ENCODE measurements around the gene SSTR5. TPM values are rescaled to one million over a fixed set of nuclear protein-coding genes. Genes with fewer than 3 reads are reported as not detected.

The SSTR5 gene
- total and polyA plus RNA-seq, 2 of the 4 experiments (the other 2 are of a cell fraction) = not detected

DNA sequence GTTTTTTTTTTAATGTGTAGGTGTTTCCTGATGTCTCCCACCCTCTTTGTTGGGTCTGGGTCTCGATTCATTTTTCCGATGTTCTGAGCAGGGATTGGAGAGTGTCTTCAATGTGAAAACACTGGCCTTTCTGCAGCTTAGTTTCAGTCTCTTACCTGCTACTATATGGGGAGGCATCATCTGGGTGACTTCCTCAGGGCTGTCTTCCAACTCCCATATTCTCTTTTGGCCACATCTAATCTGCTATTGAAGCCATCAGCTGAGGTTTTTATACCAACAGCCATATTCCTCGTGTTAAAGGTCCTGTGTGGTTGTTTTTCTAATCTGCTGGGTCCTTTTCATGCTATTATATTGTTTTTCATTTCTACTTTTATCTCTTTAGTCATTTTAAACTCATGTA is 13.2 kb upstream of the SSTR5 start:
- peaks cover 6% of the 10 kb centered on the region for H3K9me3 ChIP-seq (ENCODE audit: control insufficient read depth, insufficient read depth, low read length)
- no peak overlapping the region for H2BK20ac ChIP-seq (ENCODE audit: low read depth, low read length)
- H2AK5ac ChIP-seq (ENCODE audit: low read depth, low read length) = no peak overlapping the region
- no peak overlapping the region for H3K14ac ChIP-seq (replicated peaks; ENCODE audit: low read depth, low read length)
- no peaks in the 10 kb centered on the region for H4K20me1 ChIP-seq (ENCODE audit: insufficient read depth, low read length)
- H4K5ac ChIP-seq (ENCODE audit: low read depth, low read length) = no peak overlapping the region
- POLR2A ChIA-PET (ENCODE audit: unreplicated experiment) = no interaction called here
- H3K36me3 ChIP-seq (ENCODE audit: control insufficient read depth, insufficient read depth, low read length) = no peaks in the 10 kb centered on the region
- H3K18ac ChIP-seq (ENCODE audit: low read depth, low read length) = no peak overlapping the region
- no peak overlapping the region for H2AFZ ChIP-seq (replicated peaks; ENCODE audit: low read length, poor library complexity)
- dilution Hi-C loops (cut with HindIII; ENCODE audit: low sequenced_read_pairs, unreplicated experiment) = no loop called here
- WGBS, 2 experiments (ENCODE audit: extremely low coverage in 2 of 2, insufficient read length in 1 of 2) = no CpG with 5 or more reads among the region's 3 CpGs
- CTCF ChIA-PET = no interaction called here
- H3K9me1 ChIP-seq (ENCODE audit: insufficient read depth, low read length) = no peaks in the 10 kb centered on the region
- H3K4me1 ChIP-seq (ENCODE audit: control insufficient read depth, insufficient read depth, low read length) = no peaks in the 10 kb centered on the region
- no peak overlapping the region for H3K23ac ChIP-seq (ENCODE audit: low read depth, low read length)
- H3K27ac ChIP-seq (ENCODE audit: insufficient read depth, low read length) = no peak overlapping the region
- no peak for DNase-seq
- no peak overlapping the region for H2AK9ac ChIP-seq (replicated peaks; ENCODE audit: low read depth, low read length, poor library complexity)
- no peak for ATAC-seq (ENCODE audit: low read depth)
- BruUV-seq (replicated peaks) = no TSS peak
- no peak overlapping the region for H2BK120ac ChIP-seq (ENCODE audit: low read depth, low read length)
- H3K56ac ChIP-seq (ENCODE audit: extremely low read depth, insufficient read depth, low read length) = no peak overlapping the region
- H4K8ac ChIP-seq (ENCODE audit: low read depth in 2 of 2, low read length in 2 of 2) = no peak overlapping the region
- H3K4me3 ChIP-seq (ENCODE audit: insufficient read depth, low read depth, low read length) = no peak overlapping the region
- no peaks in the 10 kb centered on the region for H3K79me1 ChIP-seq (ENCODE audit: low read depth in 1 of 2, low read length in 2 of 2)
- H2BK15ac ChIP-seq (ENCODE audit: low read depth, low read length) = no peak overlapping the region
- H3K27me3 ChIP-seq (ENCODE audit: control insufficient read depth, insufficient read depth, low read length) = peaks cover 12% of the 10 kb centered on the region; the same call in 1 of the 2 replicates
- H2BK5ac ChIP-seq (ENCODE audit: low read depth, low read length, poor library complexity, severe bottlenecking) = no peak overlapping the region
- no peak overlapping the region for H3K4me2 ChIP-seq (ENCODE audit: low read depth, low read length)
- H3K4ac ChIP-seq (ENCODE audit: low read depth, low read length) = no peak overlapping the region
- intact Hi-C loops (cut with micrococcal nuclease) = no loop called here
- no peak overlapping the region for H4K91ac ChIP-seq (ENCODE audit: insufficient read depth, low read depth, low read length)
- TF ChIP-seq, protein P1, sequence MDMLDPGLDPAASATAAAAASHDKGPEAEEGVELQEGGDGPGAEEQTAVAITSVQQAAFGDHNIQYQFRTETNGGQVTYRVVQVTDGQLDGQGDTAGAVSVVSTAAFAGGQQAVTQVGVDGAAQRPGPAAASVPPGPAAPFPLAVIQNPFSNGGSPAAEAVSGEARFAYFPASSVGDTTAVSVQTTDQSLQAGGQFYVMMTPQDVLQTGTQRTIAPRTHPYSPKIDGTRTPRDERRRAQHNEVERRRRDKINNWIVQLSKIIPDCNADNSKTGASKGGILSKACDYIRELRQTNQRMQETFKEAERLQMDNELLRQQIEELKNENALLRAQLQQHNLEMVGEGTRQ (IDR thresholded peaks at IDR 0.05; ENCODE audit: low read depth, low read length) = no peak
- TF ChIP-seq CEBPB (IDR thresholded peaks at IDR 0.05; ENCODE audit: low read depth, low read length) = no peak
- no peak for TF ChIP-seq MAZ (IDR thresholded peaks at IDR 0.05; ENCODE audit: borderline replicate concordance, low read depth, low read length)
- no peak for TF ChIP-seq POLR2A (IDR thresholded peaks at IDR 0.05; ENCODE audit: low read depth, low read length)
- no peak for TF ChIP-seq SMC3 (IDR thresholded peaks at IDR 0.05; ENCODE audit: low read depth, low read length)
- TF ChIP-seq RCOR1 (IDR thresholded peaks at IDR 0.05; ENCODE audit: insufficient replicate concordance, low read length) = no peak
- no peak for TF ChIP-seq MXI1 (IDR thresholded peaks at IDR 0.05; ENCODE audit: borderline replicate concordance, low read depth, low read length)
- TF ChIP-seq CHD1 (IDR thresholded peaks at IDR 0.05; ENCODE audit: low read depth, low read length) = no peak
- TF ChIP-seq, protein P2, sequence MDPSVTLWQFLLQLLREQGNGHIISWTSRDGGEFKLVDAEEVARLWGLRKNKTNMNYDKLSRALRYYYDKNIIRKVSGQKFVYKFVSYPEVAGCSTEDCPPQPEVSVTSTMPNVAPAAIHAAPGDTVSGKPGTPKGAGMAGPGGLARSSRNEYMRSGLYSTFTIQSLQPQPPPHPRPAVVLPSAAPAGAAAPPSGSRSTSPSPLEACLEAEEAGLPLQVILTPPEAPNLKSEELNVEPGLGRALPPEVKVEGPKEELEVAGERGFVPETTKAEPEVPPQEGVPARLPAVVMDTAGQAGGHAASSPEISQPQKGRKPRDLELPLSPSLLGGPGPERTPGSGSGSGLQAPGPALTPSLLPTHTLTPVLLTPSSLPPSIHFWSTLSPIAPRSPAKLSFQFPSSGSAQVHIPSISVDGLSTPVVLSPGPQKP (IDR thresholded peaks at IDR 0.05; ENCODE audit: borderline replicate concordance, low read depth, low read length) = no peak
- no peak for TF ChIP-seq RAD21 (IDR thresholded peaks at IDR 0.05; ENCODE audit: low read length)
- TF ChIP-seq, protein P3, sequence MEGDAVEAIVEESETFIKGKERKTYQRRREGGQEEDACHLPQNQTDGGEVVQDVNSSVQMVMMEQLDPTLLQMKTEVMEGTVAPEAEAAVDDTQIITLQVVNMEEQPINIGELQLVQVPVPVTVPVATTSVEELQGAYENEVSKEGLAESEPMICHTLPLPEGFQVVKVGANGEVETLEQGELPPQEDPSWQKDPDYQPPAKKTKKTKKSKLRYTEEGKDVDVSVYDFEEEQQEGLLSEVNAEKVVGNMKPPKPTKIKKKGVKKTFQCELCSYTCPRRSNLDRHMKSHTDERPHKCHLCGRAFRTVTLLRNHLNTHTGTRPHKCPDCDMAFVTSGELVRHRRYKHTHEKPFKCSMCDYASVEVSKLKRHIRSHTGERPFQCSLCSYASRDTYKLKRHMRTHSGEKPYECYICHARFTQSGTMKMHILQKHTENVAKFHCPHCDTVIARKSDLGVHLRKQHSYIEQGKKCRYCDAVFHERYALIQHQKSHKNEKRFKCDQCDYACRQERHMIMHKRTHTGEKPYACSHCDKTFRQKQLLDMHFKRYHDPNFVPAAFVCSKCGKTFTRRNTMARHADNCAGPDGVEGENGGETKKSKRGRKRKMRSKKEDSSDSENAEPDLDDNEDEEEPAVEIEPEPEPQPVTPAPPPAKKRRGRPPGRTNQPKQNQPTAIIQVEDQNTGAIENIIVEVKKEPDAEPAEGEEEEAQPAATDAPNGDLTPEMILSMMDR (conservative IDR thresholded peaks at IDR 0.05; ENCODE audit: low read depth, low read length) = no peak
- no peak for TF ChIP-seq FOS (IDR thresholded peaks at IDR 0.05; ENCODE audit: low read depth, low read length)
- no peak for TF ChIP-seq MAFK (IDR thresholded peaks at IDR 0.05; ENCODE audit: low read depth, low read length)
- TF ChIP-seq BHLHE40 (IDR thresholded peaks at IDR 0.05; ENCODE audit: low read depth, low read length) = no peak
- TF ChIP-seq RFX5 (IDR thresholded peaks at IDR 0.05; ENCODE audit: low read depth, low read length) = no peak
- TF ChIP-seq NFE2L2 (IDR thresholded peaks at IDR 0.05; ENCODE audit: low read depth, low read length) = no peak
- in situ Hi-C loops (cut with MboI; ENCODE audit: low sequenced_read_pairs) = loop anchor here (25.0 kb wide), 1 partner anchor 347 kb away; the partner anchor contains the start of genes ANTKMT, FBXL16 and METRN
- H3K9ac ChIP-seq (ENCODE audit: low read depth, low read length) = no peak overlapping the region

All from IMR-90 (cell line).